AG04449 (cell line): Measurements from ENCODE around the gene DDX54.

Experiments
- CTCF ChIA-PET: fragments of 350-600 bp; formaldehyde crosslinking; extraction: SDS; loops from one replicate; lab custom pipeline; 2021; ENCODE audit warnings: antibody characterized with exemption; lab: Yijun Ruan, JAX
- POLR2A ChIA-PET: fragments of 400-600, 350-600 bp; formaldehyde crosslinking; extraction: SDS; loops from one replicate; lab custom pipeline; 2020; ENCODE audit warnings: antibody characterized with exemption, inconsistent platforms; lab: Yijun Ruan, JAX
- DNase-seq: peaks from one replicate; pipeline ENCODE4 v3.0.0-alpha.2; 2010; ENCODE audit warnings: low read depth, low spot score
- H3K4me3 ChIP-seq: 2 replicates; pipeline ENCODE4 v1.5.1; 2011; ENCODE audit warnings: low read depth, mild to moderate bottlenecking, control low read depth, low read length
- CTCF ChIP-seq: IDR thresholded peaks from one replicate; pipeline ENCODE4 v1.5.1; 2011; ENCODE audit warnings: mild to moderate bottlenecking, moderate library complexity, low read length, control low read depth, inconsistent platforms; ENCODE audit not compliant: insufficient read depth; ENCODE audit errors: missing control alignments

DDX54 gene

GRCh38 chr12:113129664-113130456 lies 55.4 kb downstream of the DDX54 start:
- CTCF ChIA-PET = no interaction called here
- POLR2A ChIA-PET = no interaction called here
- no peak overlapping the region for H3K4me3 ChIP-seq
- TF ChIP-seq CTCF = no peak
- DNase-seq = no peak

- CTCF ChIA-PET = no interaction called here
- POLR2A ChIA-PET = no interaction called here
- TF ChIP-seq CTCF = no peak
- no peak overlapping the region for H3K4me3 ChIP-seq
- DNase-seq = no peak
These were observed 56.2 kb downstream of the DDX54 start for GRCh38 chr12:113128802-113129663.

GRCh38 chr12:113127791-113128199 lies 57.5 kb downstream of the DDX54 start:
- no peak for TF ChIP-seq CTCF
- CTCF ChIA-PET = no interaction called here
- H3K4me3 ChIP-seq = no peak overlapping the region
- DNase-seq = no peak
- POLR2A ChIA-PET = interaction anchor here (0.6 kb wide), 1 partner anchor 25 kb away, joined by 3 read pairs; no protein-coding TSS in a partner anchor

GRCh38 chr12:113120670-113121370 lies 64.5 kb downstream of the DDX54 start:
- TF ChIP-seq CTCF = no peak
- no peak for DNase-seq
- no peak overlapping the region for H3K4me3 ChIP-seq
- CTCF ChIA-PET = interaction anchor here (1.2 kb wide), 1 partner anchor 32 kb away, joined by 3 read pairs; no protein-coding TSS in a partner anchor
- POLR2A ChIA-PET = no interaction called here

- no peak overlapping the region for H3K4me3 ChIP-seq
- ChIA-PET CTCF (no interaction called here), POLR2A (no interaction called here)
- DNase-seq = no peak
- TF ChIP-seq CTCF = no peak
These were observed 65.2 kb downstream of the DDX54 start for GRCh38 chr12:113119980-113120669.
